Thymus (tissue), 11 donors: Measurements from ENCODE around the gene ACCSL. TPM values are rescaled to one million over a fixed set of nuclear protein-coding genes. Genes with fewer than 3 reads are reported as not detected.

ENCODE experiments used
- DNase-seq, 9 donors: peaks; one replicate each; pipeline ENCODE4 v3.0.0-alpha.2; 2013; ENCODE audit warnings: low spot score in 9 of 9, low read depth in 6 of 9, missing footprints in 1 of 9
- H3K27ac ChIP-seq, 2 donors: one replicate each; pipeline ENCODE4 v1.5.1; 2013; ENCODE audit warnings: control low read depth in 1 of 2, low read depth in 1 of 2, low read length in 1 of 2, mild to moderate bottlenecking in 1 of 2, moderate library complexity in 1 of 2
- H3K27me3 ChIP-seq, 2 donors: one replicate each; pipeline ENCODE4 v1.5.1; 2013; ENCODE audit warnings: low read length in 1 of 2; ENCODE audit not compliant: control insufficient read depth in 2 of 2, insufficient read depth in 1 of 2
- H3K36me3 ChIP-seq, 2 donors: one replicate each; pipeline ENCODE4 v1.5.1; 2013; ENCODE audit warnings: low read length in 1 of 2, mild to moderate bottlenecking in 1 of 2, moderate library complexity in 1 of 2; ENCODE audit not compliant: control insufficient read depth in 2 of 2, insufficient read depth in 2 of 2
- H3K4me1 ChIP-seq, 2 donors: one replicate each; pipeline ENCODE4 v1.5.1; 2013; ENCODE audit warnings: low read length in 2 of 2; ENCODE audit not compliant: control insufficient read depth in 2 of 2, insufficient read depth in 2 of 2
- H3K4me3 ChIP-seq, 2 donors: one replicate each; pipeline ENCODE4 v1.5.1; 2013; ENCODE audit warnings: low read length in 2 of 2, control low read depth in 1 of 2, mild to moderate bottlenecking in 1 of 2
- H3K9me3 ChIP-seq, 2 donors: one replicate each; pipeline ENCODE4 v1.5.1; 2013; ENCODE audit warnings: low read length in 1 of 2, mild to moderate bottlenecking in 1 of 2; ENCODE audit not compliant: control insufficient read depth in 2 of 2, insufficient read depth in 1 of 2
- WGBS: extraction: QIAGEN DNeasy Blood & Tissue Kit; methylation state at CpG from one replicate; pipeline ENCODE4 v1.1.7; 2013; 5-methylcytosine and 5-hydroxymethylcytosine counted together
- polyA plus RNA-seq: library from polyadenylated mRNA; stranded (reverse); fragments of 200-250 nt; gene quantifications from one replicate; pipeline ENCODE4 v1.2.3, GENCODE V29; 2013
- total RNA-seq: library from RNA; stranded (reverse); fragments of 120-200 nt; gene quantifications from one replicate; pipeline ENCODE4 v1.2.4, GENCODE V29; 2013
- donor health status: healthy.

Gene ACCSL
- total and polyA plus RNA-seq, 2 donors = 0.05 to 0.11 TPM

- Histone ChIP-seq H3K4me1 (no peaks in the 10 kb centered on the region), H3K27me3 (no peaks in the 10 kb centered on the region), H3K4me3 (no peak overlapping the region), H3K36me3 (no peaks in the 10 kb centered on the region), H3K27ac (no peak overlapping the region), H3K9me3 (no peaks in the 10 kb centered on the region)
- no peak for DNase-seq
- 81% methylated on average over 5 of the region's 5 CpGs for WGBS
These were observed 17.5 kb upstream of the ACCSL start for GRCh38 chr11:44029977-44030911.

GRCh38 chr11:44030996-44031395 lies 16.8 kb upstream of the ACCSL start:
- 83% methylated on average over 5 of the region's 5 CpGs for WGBS
- DNase-seq = no peak

GRCh38 chr11:44031549-44031948 lies 16.2 kb upstream of the ACCSL start:
- H3K27ac ChIP-seq = no peak overlapping the region

More at GRCh38 chr11:44030996-44031395, 16.8 kb upstream of the ACCSL start:
- H3K27me3 ChIP-seq = no peaks in the 10 kb centered on the region
- H3K27ac ChIP-seq = no peak overlapping the region
- H3K4me1 ChIP-seq = no peaks in the 10 kb centered on the region
- H3K9me3 ChIP-seq = no peaks in the 10 kb centered on the region
- no peak overlapping the region for H3K4me3 ChIP-seq
- no peaks in the 10 kb centered on the region for H3K36me3 ChIP-seq

GRCh38 chr11:44032299-44033085 lies 15.3 kb upstream of the ACCSL start:
- H3K4me3 ChIP-seq = no peak overlapping the region
- no peaks in the 10 kb centered on the region for H3K36me3 ChIP-seq
- H3K27ac ChIP-seq = no peak overlapping the region
- H3K4me1 ChIP-seq = no peaks in the 10 kb centered on the region
- DNase-seq = no peak
- no peaks in the 10 kb centered on the region for H3K27me3 ChIP-seq
- no peaks in the 10 kb centered on the region for H3K9me3 ChIP-seq
- WGBS = 88% methylated on average over 15 of the region's 15 CpGs

More at GRCh38 chr11:44031549-44031948, 16.2 kb upstream of the ACCSL start:
- no peak overlapping the region for H3K4me3 ChIP-seq
- no peak for DNase-seq
- H3K4me1 ChIP-seq = no peaks in the 10 kb centered on the region
- no peaks in the 10 kb centered on the region for H3K27me3 ChIP-seq
- H3K9me3 ChIP-seq = no peaks in the 10 kb centered on the region
- WGBS = 95% methylated on average over 5 of the region's 5 CpGs
- no peaks in the 10 kb centered on the region for H3K36me3 ChIP-seq

- H3K9me3 ChIP-seq = no peaks in the 10 kb centered on the region
- H3K4me3 ChIP-seq = no peak overlapping the region
- no peaks in the 10 kb centered on the region for H3K36me3 ChIP-seq
- no peak for DNase-seq
- 82% methylated on average over 3 of the region's 3 CpGs for WGBS
- no peaks in the 10 kb centered on the region for H3K4me1 ChIP-seq
- no peaks in the 10 kb centered on the region for H3K27me3 ChIP-seq
- H3K27ac ChIP-seq = no peak overlapping the region
These were observed 14.3 kb upstream of the ACCSL start for GRCh38 chr11:44033411-44033850.

GRCh38 chr11:44033856-44034255 lies 13.9 kb upstream of the ACCSL start:
- no peak for DNase-seq
- WGBS = 65% methylated on average over 3 of the region's 3 CpGs
- H3K4me3 ChIP-seq = no peak overlapping the region
- H3K27ac ChIP-seq = no peak overlapping the region
- no peaks in the 10 kb centered on the region for H3K4me1 ChIP-seq
- H3K9me3 ChIP-seq = no peaks in the 10 kb centered on the region
- H3K27me3 ChIP-seq = no peaks in the 10 kb centered on the region
- no peaks in the 10 kb centered on the region for H3K36me3 ChIP-seq

GRCh38 chr11:44034639-44035038 lies 13.1 kb upstream of the ACCSL start:
- DNase-seq = no peak
- Histone ChIP-seq H3K27me3 (no peaks in the 10 kb centered on the region), H3K27ac (no peak overlapping the region), H3K36me3 (no peaks in the 10 kb centered on the region), H3K4me1 (no peaks in the 10 kb centered on the region), H3K9me3 (no peaks in the 10 kb centered on the region), H3K4me3 (no peak overlapping the region)

GRCh38 chr11:44036811-44037657 lies 10.7 kb upstream of the ACCSL start:
- no peak overlapping the region for H3K4me3 ChIP-seq
- no peaks in the 10 kb centered on the region for H3K36me3 ChIP-seq
- H3K27ac ChIP-seq = no peak overlapping the region
- peak in 8 of 9 donors; percentile 2 to 53 (median 18) for DNase-seq
- no peaks in the 10 kb centered on the region for H3K27me3 ChIP-seq
- H3K4me1 ChIP-seq = no peaks in the 10 kb centered on the region
- 44% methylated on average over 12 of the region's 12 CpGs for WGBS
- H3K9me3 ChIP-seq = no peaks in the 10 kb centered on the region
